Measurements from ENCODE around the gene HNRNPA2B1.

HNRNPA2B1 gene

DNA sequence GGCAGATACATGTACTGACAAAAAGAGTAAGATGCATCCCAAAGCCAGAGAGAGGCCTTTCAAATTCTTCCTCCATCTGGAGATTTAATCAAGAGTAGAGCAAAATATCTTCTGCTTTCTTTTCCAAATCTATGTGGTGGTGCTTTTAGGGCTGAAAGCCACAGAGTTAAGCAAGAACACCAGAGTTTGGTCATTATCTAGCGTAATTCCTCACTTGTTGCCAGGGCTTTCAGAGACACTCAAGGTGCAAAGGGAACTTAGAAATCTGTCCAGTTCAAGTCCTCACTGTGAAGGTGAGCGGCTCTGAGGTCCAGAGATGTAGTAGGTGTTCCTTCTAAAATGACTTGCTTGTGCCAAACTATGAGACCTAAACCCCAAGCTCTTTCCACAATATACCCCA, 59.5 kb downstream of the HNRNPA2B1 start:
- no peak for DNase-seq

GRCh38 chr7:26140380-26140779, 60.2 kb downstream of the HNRNPA2B1 start:
- DNase-seq: no peak
